Mesothelial cell of epicardium (in vitro differentiated cells): ENCODE data around the gene ERC2. TPM values are rescaled to one million over a fixed set of nuclear protein-coding genes. Genes with fewer than 3 reads are reported as not detected.

Experiments
- DNase-seq, 2 experiments: peaks; one replicate each; pipeline ENCODE4 v3.0.0; 2021; ENCODE audit warnings: low spot score in 2 of 2; ENCODE audit not compliant: unreplicated experiment in 2 of 2
- H3K27ac Mint-ChIP-seq: 2 replicates; pipeline ENCODE4 v1.8.0; 2021; ENCODE audit warnings: mixed read lengths
- H3K27me3 Mint-ChIP-seq: 2 replicates; pipeline ENCODE4 v1.8.0; 2021; ENCODE audit warnings: low read depth, mixed read lengths
- H3K36me3 Mint-ChIP-seq: 2 replicates; pipeline ENCODE4 v1.8.0; 2021; ENCODE audit warnings: mixed read lengths
- H3K4me1 Mint-ChIP-seq: 2 replicates; pipeline ENCODE4 v1.8.0; 2021; ENCODE audit warnings: mixed read lengths
- H3K4me3 Mint-ChIP-seq: 2 replicates; pipeline ENCODE4 v1.8.0; 2021; ENCODE audit warnings: mild to moderate bottlenecking, moderate library complexity, mixed read lengths
- H3K9me3 Mint-ChIP-seq: 2 replicates; pipeline ENCODE4 v1.8.0; 2021; ENCODE audit warnings: mixed read lengths
- total RNA-seq: library from RNA; stranded (reverse); gene quantifications from 3 replicates; pipeline ENCODE4 v1.2.1, GENCODE V29; 2021
- TF ChIP-seq, protein P1 (sequence below): fragments of 200-600 bp; sonication (generic); IDR thresholded peaks from one replicate; pipeline ENCODE4 v1.5.0; 2021; ENCODE audit warnings: antibody characterized with exemption; ENCODE audit not compliant: unreplicated experiment

ERC2 gene
- total RNA-seq, 1 donor from 2014 or later = 15.6 TPM

GRCh38 chr3:56190130-56190529, 278.1 kb downstream of the ERC2 start:
- TF ChIP-seq, protein P1, sequence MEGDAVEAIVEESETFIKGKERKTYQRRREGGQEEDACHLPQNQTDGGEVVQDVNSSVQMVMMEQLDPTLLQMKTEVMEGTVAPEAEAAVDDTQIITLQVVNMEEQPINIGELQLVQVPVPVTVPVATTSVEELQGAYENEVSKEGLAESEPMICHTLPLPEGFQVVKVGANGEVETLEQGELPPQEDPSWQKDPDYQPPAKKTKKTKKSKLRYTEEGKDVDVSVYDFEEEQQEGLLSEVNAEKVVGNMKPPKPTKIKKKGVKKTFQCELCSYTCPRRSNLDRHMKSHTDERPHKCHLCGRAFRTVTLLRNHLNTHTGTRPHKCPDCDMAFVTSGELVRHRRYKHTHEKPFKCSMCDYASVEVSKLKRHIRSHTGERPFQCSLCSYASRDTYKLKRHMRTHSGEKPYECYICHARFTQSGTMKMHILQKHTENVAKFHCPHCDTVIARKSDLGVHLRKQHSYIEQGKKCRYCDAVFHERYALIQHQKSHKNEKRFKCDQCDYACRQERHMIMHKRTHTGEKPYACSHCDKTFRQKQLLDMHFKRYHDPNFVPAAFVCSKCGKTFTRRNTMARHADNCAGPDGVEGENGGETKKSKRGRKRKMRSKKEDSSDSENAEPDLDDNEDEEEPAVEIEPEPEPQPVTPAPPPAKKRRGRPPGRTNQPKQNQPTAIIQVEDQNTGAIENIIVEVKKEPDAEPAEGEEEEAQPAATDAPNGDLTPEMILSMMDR = no peak
- peaks cover 7% of the 10 kb centered on the region for H3K27me3 Mint-ChIP-seq
- DNase-seq = no peak

DNA sequence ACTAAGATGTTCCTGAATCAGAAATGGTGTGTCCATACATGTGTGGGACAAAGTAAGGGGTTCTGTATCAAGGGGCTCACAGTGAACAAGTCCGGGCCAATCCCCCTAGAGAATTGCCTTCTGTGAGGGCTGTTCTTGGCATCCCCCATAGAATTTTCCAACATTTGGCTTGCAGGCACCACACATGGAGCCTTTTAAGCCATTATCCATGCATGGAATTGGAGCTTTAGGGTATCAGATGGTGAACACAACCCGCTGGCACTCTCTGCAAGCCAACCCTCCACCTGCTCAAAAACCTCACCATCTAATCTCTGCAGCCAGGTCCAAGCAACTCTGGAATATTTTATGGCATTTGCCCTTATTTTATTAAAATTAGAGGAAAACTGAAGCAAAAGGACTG, 278.7 kb downstream of the ERC2 start:
- Mint-ChIP-seq H3K27ac (no peak overlapping the region), H3K36me3 (no peaks in the 10 kb centered on the region), H3K4me1 (no peaks in the 10 kb centered on the region), H3K9me3 (no peaks in the 10 kb centered on the region), H3K4me3 (no peak overlapping the region), H3K27me3 (peaks cover 7% of the 10 kb centered on the region)
- DNase-seq = no peak
- TF ChIP-seq, protein P1 = no peak

More at GRCh38 chr3:56190130-56190529, 278.1 kb downstream of the ERC2 start:
- H3K4me1 Mint-ChIP-seq = no peaks in the 10 kb centered on the region
- no peak overlapping the region for H3K27ac Mint-ChIP-seq
- no peaks in the 10 kb centered on the region for H3K9me3 Mint-ChIP-seq
- H3K4me3 Mint-ChIP-seq = no peak overlapping the region
- no peaks in the 10 kb centered on the region for H3K36me3 Mint-ChIP-seq

DNA sequence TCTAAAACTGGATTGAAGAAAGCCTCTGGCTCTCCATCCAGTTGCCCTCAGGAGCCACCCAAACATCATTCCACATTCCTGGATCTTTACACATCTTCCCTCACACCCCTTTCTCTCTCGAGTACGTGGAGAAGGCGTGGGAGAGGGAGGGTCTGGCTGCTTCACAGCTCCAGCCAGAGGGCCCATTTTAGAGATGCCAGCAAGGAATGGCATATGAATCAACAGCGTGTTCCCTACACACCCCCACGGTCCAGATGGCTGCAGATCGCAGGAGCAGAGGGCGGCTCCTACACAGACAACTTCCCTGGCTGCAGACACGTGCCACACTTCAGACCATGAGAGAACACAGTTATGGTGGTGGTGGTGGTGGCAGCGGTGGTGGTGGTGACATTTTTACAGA, 280.1 kb downstream of the ERC2 start:
- Mint-ChIP-seq H3K27ac (no peak overlapping the region), H3K36me3 (no peaks in the 10 kb centered on the region), H3K27me3 (peaks cover 7% of the 10 kb centered on the region), H3K4me1 (no peaks in the 10 kb centered on the region), H3K9me3 (no peaks in the 10 kb centered on the region), H3K4me3 (no peak overlapping the region)
- DNase-seq = no peak
- TF ChIP-seq, protein P1 = no peak

GRCh38 chr3:56187051-56187450, 281.2 kb downstream of the ERC2 start:
- no peaks in the 10 kb centered on the region for H3K36me3 Mint-ChIP-seq
- TF ChIP-seq, protein P1 = no peak
- peaks cover 6% of the 10 kb centered on the region for H3K27me3 Mint-ChIP-seq
- no peak overlapping the region for H3K4me3 Mint-ChIP-seq
- no peak for DNase-seq
- H3K27ac Mint-ChIP-seq = no peak overlapping the region
- H3K9me3 Mint-ChIP-seq = no peaks in the 10 kb centered on the region
- H3K4me1 Mint-ChIP-seq = no peaks in the 10 kb centered on the region

GRCh38 chr3:56185827-56186226, 282.4 kb downstream of the ERC2 start:
- Mint-ChIP-seq H3K4me3 (no peak overlapping the region), H3K9me3 (peaks cover 6% of the 10 kb centered on the region)
- TF ChIP-seq, protein P1 = no peak

DNA sequence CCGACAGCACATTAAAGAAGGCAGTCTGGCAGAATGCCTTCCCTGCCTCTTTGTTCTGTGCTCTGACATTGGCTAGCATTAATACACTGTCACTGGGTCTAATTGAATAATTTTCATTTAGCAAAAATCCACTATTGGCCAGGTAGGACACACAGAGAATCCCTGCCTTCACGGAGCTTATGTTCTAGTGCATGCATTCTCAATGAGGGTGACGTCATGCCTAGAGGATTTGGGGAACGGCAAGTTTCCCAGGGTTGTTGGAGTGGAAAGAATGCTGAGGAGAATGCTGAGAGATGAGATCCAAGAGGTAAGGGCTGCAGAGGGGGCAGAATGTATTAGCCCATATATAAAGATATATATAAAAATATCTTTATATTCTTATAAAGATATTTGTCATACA, 284.7 kb downstream of the ERC2 start:
- TF ChIP-seq, protein P1 = no peak
- H3K27ac Mint-ChIP-seq = no peak overlapping the region
- no peaks in the 10 kb centered on the region for H3K4me1 Mint-ChIP-seq
- no peak for DNase-seq
- H3K36me3 Mint-ChIP-seq = no peaks in the 10 kb centered on the region
- peaks cover 2% of the 10 kb centered on the region for H3K27me3 Mint-ChIP-seq
- H3K9me3 Mint-ChIP-seq = peaks cover 18% of the 10 kb centered on the region
- no peak overlapping the region for H3K4me3 Mint-ChIP-seq

More at GRCh38 chr3:56185827-56186226, 282.4 kb downstream of the ERC2 start:
- H3K4me1 Mint-ChIP-seq = no peaks in the 10 kb centered on the region
- H3K27me3 Mint-ChIP-seq = peaks cover 2% of the 10 kb centered on the region
- no peak for DNase-seq
- H3K36me3 Mint-ChIP-seq = no peaks in the 10 kb centered on the region
- no peak overlapping the region for H3K27ac Mint-ChIP-seq
